ENCODE results near the gene KCNE2.

Gene KCNE2, protein sequence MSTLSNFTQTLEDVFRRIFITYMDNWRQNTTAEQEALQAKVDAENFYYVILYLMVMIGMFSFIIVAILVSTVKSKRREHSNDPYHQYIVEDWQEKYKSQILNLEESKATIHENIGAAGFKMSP

DNA sequence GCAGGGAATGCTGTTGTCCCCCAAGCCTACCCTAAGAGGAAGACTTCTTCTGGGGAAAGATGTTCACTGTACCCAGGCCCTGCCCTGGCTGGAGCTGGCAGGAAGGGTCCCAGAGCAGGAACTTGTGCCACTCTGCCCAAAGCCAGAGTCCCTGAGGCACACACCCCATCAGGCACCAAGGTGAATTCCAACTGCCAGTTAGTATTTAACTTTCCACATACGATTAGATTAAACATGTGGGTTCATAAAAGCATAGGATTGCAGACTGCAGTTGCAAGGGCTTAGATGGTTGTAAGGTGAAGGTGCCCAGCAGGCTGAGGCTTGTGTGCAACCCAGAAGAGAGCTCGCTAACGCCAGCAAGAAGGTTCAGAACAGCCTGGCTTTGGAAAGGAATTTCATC lies at the start of gene KCNE2:
KCNE2 (plus strand) TSS at position 274 of the 400 bp plus-strand sequence. CDS start 6,473 bp downstream, outside the sequence.
- no peak for DNase-seq

DNA sequence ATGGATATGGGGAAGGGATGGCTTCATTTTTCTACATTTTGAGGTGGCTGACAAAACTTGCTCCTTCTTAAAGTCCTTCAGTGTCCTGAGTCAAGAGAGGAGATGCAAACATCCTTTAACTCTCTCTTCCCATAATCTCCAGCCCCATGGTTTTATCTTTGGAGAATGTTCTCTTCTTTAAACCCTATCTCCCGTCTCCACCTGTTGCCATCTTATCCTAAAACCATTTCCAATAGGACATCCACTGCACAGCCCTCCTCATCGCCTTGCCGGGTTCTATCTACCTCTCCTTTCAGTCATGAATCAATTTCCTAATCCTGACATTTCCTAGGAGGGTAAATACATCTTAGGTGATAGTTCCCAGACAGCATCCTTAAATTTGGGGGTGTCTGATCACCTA lies 44.2 kb upstream of the KCNE2 start:
- no peak for DNase-seq

DNA sequence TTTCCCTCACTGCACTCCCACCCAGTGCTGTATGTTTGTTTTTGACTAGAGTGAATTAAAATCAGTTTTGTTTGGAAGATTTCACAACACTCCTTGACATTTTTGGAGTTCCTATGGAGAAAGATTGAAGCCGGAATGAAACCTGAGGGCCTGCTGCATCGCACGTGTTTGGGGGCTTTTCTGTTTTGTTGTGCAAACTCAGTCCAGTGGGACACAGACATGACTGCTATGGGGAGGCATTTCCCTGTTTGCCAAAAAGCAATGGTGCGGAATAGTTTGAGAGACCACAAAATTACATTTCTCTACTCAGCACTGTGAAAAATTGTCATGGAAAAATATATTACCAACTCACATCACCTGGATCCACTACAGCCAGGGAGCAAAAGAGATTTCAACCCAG lies 43.8 kb upstream of the KCNE2 start:
- no peak for DNase-seq

DNA sequence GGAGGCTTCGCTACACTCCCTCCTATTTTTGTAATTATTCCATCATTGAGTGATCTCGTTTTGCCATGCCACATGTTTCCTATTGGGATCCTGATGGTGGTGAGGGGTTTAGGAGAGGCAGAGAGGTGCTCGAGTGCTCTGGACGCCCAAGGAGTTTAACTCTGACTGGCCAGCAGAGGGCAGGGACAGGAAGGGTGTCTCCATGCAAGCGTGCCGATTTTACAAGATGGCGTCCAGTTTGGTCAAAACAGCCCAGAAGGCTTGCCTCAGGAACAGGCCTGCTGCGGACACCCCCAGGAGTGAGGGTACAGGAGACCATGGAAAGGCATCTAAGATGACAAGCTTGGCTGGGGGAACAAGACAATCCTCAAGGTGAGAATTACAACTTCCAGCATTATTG lies 33.8 kb upstream of the KCNE2 start:
- no peak for DNase-seq

DNA sequence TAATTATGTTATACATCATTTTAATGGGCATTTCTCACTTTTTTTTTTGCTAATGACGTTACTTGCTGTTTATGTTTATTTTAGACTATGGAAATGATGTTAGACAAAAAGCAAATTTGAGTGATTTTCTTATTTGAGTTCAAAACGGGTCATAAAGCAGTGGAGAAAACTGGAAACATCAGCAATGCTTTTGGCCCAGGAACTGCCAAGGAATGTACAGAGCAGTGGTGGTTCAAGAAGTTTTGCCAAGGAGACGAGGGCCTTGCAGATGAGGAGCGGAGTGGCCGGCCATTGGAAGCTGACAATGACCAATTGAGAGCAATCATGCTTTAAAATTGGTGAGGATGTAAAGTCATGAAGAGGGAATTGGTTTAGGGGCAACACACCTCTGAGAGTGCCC lies 32.1 kb upstream of the KCNE2 start:
- DNase-seq, result no peak

DNA sequence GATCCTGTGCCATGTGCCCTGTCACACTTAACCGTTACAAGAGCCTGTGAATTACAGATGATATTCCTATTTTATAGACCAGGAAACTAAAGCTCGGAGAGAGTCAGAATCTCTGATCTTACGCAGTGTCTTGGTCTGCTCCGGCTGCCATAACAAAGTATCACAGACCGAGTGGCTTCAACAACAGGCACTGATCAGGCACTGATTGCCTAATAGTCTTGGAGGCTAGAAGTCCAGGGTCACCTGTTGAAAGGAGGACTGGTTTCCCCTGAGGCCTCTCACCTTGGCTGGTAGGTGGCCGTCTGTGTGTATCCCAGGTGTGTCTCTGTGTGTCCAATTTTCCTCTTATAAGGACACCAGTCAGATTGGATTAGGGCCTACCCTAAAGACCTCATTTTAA lies 31.5 kb upstream of the KCNE2 start:
- no peak for DNase-seq

DNA sequence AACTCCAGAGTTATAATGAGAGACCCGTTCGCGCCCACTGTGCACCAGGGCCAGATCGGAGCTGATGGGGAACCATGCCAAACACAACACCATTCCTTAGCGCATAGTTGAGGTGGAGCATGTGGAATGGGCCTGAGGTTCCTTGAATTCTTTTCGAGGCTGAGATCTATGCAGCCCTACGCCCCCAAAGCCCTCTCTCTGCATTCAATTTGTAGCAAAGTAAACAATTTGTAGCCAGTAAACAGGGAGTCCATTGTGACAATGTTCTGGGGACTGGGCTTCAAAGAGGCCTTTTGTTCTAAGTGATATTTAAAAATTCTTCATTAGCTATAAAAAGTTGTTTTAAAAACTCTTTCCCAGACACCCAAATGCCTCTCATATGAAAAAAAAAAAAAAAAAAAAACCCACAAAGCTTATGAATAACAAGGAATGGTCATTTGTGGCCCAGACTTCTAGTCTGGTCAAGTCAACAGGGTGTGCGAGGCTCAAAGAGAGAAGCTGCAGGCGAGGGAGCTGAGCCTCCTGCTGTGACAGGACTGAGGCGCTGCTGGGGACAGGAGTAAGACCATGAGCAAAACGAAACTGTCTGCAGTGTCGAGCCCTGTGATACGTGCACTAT lies 30.6 kb upstream of the KCNE2 start:
- DNase-seq, result no peak

DNA sequence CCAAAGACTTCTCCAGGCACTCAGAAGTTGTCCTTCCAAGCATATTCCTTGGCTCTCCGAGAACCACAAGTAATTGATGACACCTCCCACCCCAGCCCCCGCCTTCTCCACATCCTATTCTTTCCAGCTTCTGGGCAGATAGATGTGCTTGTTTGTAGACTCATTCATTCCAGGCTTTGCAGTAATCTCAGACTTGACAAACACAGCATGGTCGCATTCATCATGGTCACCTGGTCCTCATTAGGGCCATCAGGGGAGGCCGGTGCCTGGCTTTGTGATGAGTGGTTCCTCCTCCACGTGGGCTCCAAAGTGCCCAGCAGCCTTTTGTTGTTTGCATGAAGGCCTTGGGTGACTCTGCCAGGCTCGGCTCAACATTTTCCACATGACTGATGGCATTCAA lies 28.5 kb upstream of the KCNE2 start:
- no peak for DNase-seq

DNA sequence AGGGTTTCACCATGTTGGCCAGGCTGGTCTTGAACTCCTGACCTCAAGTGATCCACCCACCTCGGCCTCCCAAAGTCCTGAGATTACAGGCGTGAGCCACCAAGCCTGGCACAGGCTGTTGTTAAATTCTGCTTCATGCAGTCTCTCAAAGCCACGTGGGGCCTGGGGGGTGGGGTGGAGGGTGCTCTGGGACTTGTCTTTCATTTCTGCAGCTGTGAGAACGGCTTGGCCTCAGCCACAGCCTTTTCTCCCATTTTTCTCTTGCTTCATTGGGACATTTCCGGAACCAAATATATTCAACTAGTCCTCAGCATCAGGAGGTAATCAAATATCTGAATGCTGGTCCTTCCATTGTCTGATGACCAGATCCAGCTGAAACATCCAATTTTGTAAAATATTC lies 27.6 kb upstream of the KCNE2 start:
- no peak for DNase-seq

DNA sequence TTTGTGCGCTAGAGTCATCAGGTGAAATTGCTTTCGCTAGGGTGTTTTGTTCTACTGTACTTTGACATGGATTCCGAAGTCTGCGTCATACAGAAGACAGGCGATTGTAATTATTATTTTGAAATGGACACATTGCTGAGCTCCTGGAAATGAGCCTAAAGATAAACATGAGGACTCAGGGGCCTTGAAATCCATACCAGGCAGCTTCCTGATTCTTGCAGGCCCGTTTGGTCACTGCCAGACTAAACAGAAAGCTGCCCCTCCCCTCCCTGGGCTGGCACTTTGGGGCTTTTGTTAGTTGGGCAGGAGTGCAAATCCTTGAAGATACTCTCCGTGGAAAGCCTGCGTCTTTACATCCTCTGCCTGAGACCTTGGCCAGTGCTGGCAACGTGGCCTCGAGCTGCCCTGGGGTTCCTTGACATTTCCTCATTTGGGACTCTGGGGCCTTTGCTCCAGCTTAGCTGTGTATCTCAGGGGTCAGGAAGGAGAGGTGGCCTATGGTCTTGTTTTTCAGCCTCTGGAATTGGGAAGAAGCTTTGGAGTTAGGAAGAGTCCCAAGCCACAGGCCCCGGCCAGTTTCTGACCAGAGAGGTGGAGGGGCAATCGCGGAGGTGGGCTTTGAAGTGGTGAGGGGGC lies 26.9 kb upstream of the KCNE2 start:
- no peak for DNase-seq

DNA sequence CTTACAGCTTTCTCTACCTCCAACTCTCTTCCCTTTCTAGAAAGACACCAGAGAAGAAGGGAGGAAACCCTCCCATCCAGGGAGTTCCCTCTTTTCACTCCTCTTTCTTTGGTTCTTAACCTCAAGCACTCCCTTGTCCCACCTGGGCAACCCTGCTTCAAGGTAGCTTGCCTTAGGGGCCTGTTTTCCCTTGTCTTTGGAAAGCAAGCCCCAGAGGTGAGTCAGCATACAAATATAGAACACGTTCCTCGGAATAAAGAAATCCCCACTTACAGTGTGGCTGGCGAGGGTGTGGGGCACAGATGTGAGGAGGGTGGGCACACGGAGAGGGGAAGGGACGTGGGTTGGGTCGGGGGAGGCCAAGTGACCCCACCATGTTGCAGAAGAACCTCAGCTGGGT lies 26.1 kb upstream of the KCNE2 start:
- no peak for DNase-seq

DNA sequence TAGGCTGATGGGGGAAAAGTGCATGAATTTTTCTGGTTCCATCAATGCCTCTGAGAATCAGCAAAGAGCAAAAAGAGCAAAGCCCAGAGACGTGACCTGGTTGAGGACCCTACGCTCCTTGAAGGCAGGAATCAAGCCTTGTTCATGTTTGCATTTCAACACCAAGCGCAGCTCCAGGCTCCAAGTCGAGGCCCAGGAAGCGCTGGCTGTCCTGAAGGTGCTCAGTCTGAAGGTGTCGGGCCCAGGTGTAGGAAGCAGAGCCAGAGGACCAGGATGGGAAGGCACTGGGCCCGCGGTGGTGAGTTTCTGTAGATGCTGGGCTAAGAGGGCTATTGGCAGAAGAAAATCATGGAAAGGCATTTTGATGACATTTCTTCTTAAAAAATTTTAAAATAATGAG lies 25.6 kb upstream of the KCNE2 start:
- DNase-seq, result no peak

DNA sequence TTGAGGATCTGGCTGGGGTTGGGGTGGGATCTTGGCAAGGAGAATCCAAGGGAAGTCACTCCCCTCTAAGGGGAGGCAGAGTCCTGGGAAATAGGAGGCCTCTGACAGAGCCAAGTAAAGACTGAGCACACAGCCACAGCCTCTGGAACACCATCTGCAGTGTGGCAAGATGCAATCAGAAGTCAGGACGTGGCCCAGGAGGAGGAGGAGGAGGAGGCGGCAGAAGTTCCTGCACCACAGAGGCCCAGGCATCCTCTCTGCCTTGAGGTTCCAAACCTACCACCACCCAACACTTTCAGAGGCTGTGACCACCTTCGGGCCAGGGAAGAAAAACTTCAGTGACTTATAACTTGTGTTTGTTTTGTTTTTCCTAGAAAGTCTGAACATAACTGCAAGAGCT lies 23.7 kb upstream of the KCNE2 start:
- DNase-seq, result no peak

DNA sequence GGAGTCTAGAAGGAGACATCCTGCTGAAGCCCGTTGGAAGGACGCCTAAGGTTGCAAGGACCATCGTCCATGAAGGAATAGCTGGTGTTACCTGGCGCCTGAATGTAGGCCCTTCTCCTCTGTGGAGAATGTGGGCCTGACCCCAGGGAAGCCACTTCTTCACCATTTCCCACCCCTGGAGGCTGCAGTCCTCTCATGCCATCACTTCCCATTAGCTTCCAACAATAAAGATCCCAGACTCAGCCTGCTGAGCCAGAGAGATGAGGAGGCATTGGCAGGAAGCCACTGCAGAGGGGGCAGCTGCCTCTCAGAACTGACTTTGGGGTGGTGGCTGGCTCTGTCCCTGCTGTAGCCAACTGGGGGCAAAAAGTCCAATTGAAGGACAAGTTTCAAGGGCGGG lies 21.3 kb upstream of the KCNE2 start:
- no peak for DNase-seq

DNA sequence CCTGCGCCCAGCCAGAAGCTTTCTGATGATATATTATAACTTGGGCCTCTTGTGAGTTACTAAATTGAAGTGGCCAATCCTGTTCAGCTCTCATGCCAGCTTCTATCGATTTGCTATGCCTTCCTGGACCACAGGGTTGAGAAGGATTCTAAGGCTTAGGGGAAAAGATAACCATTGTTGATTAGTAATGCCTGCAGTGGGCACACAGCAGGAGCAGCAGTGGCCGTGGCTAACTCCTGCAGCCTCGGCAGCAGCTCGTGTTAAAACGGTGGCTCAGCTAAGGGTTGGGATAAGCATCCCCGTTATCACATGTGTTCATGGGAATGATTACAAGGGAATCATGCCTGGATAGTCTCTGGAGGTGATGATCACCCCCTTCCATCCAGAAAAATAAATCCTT lies 20.5 kb upstream of the KCNE2 start:
- DNase-seq, result no peak

DNA sequence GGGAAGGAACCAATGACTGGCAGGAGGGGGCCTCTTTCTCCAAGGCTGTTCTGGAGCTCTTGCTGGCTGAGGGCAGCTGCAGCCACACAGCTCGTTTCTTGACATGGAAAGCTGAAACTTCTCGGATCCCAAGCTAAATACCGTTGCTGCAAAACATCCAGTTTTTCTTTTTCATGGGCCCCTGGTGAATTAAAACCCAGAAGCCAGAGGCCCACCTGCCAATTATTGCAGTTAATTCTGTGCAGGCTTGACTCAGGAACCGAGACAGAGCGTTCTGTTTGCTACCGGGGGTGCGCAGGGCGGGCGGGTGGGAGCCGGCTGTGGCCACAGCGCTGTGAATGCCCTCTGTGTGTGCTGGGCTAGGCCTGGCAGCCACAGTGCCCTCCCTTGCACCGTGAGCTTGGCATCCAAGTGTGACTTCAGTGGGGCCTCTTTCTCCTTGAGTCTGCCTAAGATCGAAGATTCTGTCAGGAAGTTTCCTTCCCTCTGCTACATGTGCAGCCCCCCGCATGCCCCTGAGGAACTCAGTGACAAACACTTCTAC lies 19.9 kb upstream of the KCNE2 start:
- no peak for DNase-seq

DNA sequence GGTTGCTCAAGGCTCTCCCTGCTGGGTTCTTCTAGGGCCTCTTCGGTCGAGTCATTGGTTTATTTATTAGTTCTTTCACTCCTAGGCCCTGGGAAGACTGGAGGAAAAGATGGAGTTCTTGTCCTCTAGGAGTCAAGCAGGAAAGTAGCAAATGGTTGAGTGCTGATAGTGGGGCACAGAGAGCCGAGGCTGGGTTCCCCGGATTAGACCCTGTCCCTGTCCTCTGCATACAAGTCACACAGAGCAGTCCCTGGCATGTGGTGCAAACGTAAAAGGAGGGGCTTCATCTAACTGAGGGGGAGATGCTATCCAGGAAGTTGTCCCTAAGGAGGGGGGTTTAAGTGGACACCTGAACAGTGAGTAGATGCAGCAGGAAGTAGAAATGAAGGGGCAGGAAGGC lies 19.2 kb upstream of the KCNE2 start:
- no peak for DNase-seq

DNA sequence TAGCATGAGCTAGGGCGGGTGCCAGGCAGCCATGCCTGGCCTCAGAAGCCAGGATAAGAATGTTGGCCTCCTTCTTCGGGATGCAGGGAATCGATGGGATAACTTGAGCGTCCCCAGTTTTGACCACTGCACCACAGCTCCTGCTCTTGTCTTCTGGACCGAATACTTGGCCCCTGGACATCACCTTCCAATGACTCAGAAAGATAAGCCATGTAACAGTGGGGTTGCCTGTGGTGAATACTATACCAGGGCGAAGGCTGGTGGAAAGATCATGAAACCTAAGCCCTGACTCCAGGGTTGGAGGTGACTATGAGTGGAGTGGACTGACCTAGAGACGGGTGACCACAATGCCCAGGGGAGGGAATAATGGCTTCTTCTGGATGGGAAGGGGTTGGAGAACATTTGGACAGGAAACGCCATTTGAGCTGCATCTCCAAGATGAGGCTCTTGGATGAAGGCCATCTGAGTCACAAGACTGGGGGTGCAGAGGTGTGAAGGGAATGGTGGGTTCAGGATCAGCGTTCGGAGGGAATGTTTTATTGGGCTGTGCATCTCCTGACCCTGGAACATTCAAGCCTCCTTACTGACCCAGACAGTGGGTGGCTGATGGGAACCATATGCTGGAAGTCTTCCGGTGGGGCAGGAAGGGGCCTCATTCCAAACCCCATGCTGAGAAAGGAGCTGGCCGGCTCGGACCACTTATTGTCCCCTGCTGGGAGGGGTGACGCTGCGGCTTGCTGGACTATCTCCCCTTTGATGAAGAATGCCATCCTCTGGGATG lies 18.5 kb upstream of the KCNE2 start:
- no peak for DNase-seq

DNA sequence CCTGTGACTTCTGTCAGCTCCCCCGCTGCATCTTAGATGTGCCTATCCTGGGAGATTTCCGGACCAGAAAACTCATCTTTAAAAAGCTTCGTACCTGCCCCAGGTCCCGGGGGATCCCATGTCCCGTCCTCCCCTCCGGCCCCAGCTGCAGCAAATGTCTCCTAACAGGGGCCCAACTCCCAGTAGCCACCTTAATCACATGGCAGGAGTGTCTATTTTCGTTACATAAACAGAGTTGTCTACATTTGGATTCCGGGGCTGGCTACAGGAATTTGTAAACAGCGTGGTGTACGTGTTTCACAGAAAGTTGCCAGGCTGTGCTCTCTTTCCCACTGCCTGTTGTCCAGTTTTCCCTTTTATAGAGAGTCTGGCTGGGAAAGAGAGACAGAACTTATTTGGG lies 17.9 kb upstream of the KCNE2 start:
- DNase-seq, result no peak

DNA sequence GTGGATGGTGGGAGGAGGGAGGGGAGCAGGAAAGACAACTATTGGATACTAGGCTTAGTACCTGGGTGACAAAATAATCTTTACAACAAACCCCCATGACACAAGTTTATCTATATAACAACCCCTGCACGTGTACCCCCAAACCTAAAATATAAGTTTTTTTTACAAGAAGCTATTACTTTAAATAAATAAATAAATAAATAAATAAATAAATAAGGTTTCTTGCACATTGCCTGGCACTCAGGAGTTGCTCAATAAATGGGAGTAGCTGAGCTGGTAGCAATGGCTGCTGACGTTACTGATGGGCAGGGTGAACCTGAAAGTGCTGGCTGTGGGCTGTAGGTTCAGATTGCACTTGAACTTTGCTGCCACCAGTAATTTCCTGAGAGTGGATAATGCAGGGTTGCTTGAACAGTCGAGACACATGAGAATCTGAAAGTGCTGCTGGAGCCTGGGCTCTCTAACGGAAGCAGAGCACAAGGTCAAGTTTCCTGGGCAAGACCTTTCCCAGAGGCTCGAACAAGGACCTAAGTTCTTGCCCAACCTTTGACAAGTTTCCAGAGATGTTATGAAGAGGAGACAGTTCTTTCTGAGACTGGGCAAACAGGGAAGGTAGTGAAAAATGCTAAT lies 14.8 kb upstream of the KCNE2 start:
- DNase-seq, result no peak

DNA sequence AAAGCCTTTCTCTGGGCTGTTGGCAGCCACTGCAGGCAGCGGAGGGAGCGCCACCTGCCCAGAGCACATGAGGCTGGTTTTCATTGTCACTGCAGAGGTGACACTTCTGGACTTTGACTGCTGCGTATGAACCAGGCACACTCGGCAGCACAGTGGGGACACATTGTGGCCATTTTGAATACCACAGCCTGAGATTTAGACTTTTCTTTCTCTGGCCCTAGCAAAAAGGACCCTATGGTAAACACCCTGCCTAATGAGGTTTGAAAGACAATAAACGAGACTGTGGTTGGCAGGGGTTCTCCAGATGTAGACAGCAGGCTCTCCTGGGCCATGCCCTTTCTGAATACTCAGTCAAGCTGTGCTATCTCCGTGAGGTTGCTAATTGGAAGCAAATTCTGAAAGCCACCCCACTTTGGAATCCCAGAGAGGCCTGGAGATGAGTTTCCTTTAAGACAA lies 12.0 kb upstream of the KCNE2 start:
- DNase-seq, result no peak

DNA sequence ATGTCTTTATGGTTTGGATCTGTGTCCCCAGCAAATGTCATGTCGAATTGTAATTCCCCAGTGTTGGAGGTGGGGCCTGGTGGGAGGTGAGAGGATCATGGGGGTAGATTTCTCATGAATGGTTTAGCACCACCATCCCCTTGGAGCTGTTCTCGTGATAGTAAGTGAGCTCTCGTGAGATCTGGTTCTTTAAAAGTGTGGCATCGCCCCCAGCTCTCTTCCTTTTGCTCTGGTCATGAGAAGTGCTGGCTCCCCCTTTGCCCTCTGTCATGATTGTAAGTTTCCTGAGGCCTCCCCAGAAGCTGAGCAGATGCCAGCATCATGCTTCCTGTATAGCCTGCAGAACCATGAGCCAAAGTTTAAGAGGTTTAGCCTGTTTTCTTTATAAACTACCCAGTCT lies 11.2 kb upstream of the KCNE2 start:
- no peak for DNase-seq

DNA sequence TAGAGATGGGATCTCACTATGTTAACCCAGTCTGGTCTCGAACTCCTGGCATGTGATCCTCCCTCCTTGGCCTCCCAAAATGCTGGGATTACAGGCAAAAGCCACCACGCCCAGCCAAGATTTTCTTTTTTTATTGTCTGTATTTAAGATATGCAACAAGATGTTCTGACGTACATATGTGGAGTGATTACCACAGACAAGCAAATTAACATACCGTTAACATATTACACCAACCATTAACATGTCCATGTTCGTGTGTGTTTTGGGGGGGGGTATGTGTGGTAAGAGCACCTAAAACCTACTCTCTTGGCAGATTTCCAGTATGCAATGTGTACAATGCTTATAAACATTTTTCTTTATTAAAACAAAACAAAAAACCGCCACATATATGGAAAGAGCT lies 10.6 kb upstream of the KCNE2 start:
- no peak for DNase-seq

Data from activated effector memory CD4-positive, alpha-beta T cell treated with Interleukin-2 at 50 U/mL for 16 hours (primary cell).